ENCODE results near the gene PRICKLE2.

PRICKLE2 gene

GRCh38 chr3:64218746-64219145 lies 6.5 kb downstream of the PRICKLE2 start:
- DNase-seq (ENCODE audit: low spot score), result no peak

GRCh38 chr3:64218329-64218728 lies 6.9 kb downstream of the PRICKLE2 start:
- no peak for DNase-seq (ENCODE audit: low spot score)

GRCh38 chr3:64216274-64217147 lies 8.8 kb downstream of the PRICKLE2 start:
- DNase-seq (ENCODE audit: low spot score), result peak; percentile 29

GRCh38 chr3:64215559-64215958 lies 9.7 kb downstream of the PRICKLE2 start:
- DNase-seq (ENCODE audit: low spot score), result no peak

GRCh38 chr3:64215103-64215502 lies 10.2 kb downstream of the PRICKLE2 start:
- no peak for DNase-seq (ENCODE audit: low spot score)

- peak; percentile 60 for DNase-seq (ENCODE audit: low spot score)
Measured at GRCh38 chr3:64214381-64215018, 10.8 kb downstream of the PRICKLE2 start.

GRCh38 chr3:64213962-64214379 lies 11.3 kb downstream of the PRICKLE2 start:
- peak; percentile 76 for DNase-seq (ENCODE audit: low spot score)

- no peak for DNase-seq (ENCODE audit: low spot score)
Measured at GRCh38 chr3:64213224-64213878, 11.9 kb downstream of the PRICKLE2 start.

- DNase-seq (ENCODE audit: low spot score), result peak; percentile 77
Measured at GRCh38 chr3:64209866-64210621, 15.2 kb downstream of the PRICKLE2 start.

GRCh38 chr3:64207289-64208080 lies 17.8 kb downstream of the PRICKLE2 start:
- peak; percentile 52 for DNase-seq (ENCODE audit: low spot score)

GRCh38 chr3:64203969-64204908 lies 21.0 kb downstream of the PRICKLE2 start:
- DNase-seq (ENCODE audit: low spot score), result no peak

GRCh38 chr3:64203216-64203615 lies 22.1 kb downstream of the PRICKLE2 start:
- DNase-seq (ENCODE audit: low spot score), result no peak

- no peak for DNase-seq (ENCODE audit: low spot score)
Measured at GRCh38 chr3:64199932-64200331, 25.3 kb downstream of the PRICKLE2 start.

GRCh38 chr3:64196236-64196929 lies 28.9 kb downstream of the PRICKLE2 start:
- DNase-seq (ENCODE audit: low spot score), result no peak

- no peak for DNase-seq (ENCODE audit: low spot score)
Measured at GRCh38 chr3:64195789-64196188, 29.5 kb downstream of the PRICKLE2 start.

GRCh38 chr3:64191822-64192221 lies 33.4 kb downstream of the PRICKLE2 start:
- no peak for DNase-seq (ENCODE audit: low spot score)

GRCh38 chr3:64190517-64191515 lies 34.5 kb downstream of the PRICKLE2 start:
- peak; percentile 82 for DNase-seq (ENCODE audit: low spot score)

All from GM03348 (cell line).